T-helper 2 cell (primary cell): ENCODE data around the gene DEK.
"Not testable (repeated sequence)": the region's sequence is repeated elsewhere in the genome, so short reads cannot be mapped to it uniquely, and the experiment has no call there.

Experiments used
- DNase-seq, 5 experiments: peaks; one replicate each; pipeline versions ENCODE4 v3.0.0 to v3.0.0-alpha.2; 2012 to 2022

Gene DEK

GRCh38 chr6:18192026-18192425 is 72.3 kb downstream of the DEK start:
- DNase-seq: no peak

- no peak for DNase-seq
Measured at GRCh38 chr6:18189196-18189595, 75.1 kb downstream of the DEK start.

GRCh38 chr6:18187701-18188100 is 76.6 kb downstream of the DEK start:
- DNase-seq: no peak

GRCh38 chr6:18186540-18187250 is 77.6 kb downstream of the DEK start:
- no peak for DNase-seq

GRCh38 chr6:18186033-18186432 is 78.3 kb downstream of the DEK start:
- DNase-seq: no peak

GRCh38 chr6:18185624-18186023 is 78.7 kb downstream of the DEK start:
- DNase-seq: no peak

GRCh38 chr6:18183766-18184165 is 80.6 kb downstream of the DEK start:
- DNase-seq: no peak

GRCh38 chr6:18182568-18182967 is 81.8 kb downstream of the DEK start:
- DNase-seq: no peak

- no peak for DNase-seq
Measured at GRCh38 chr6:18179770-18180356, 84.5 kb downstream of the DEK start.

- no peak for DNase-seq
Measured at GRCh38 chr6:18178960-18179615, 85.2 kb downstream of the DEK start.

- DNase-seq: no peak
Measured at GRCh38 chr6:18177286-18177965, 86.9 kb downstream of the DEK start.

- DNase-seq: not testable (repeated sequence)
Measured at GRCh38 chr6:18176198-18176597, 88.1 kb downstream of the DEK start.
